SK-N-SH (cell line): Measurements from ENCODE around the gene MYO18B.

Source experiments
- MAX ChIP-seq: IDR thresholded peaks from 2 replicates; pipeline ENCODE4 v1.4.0; 2012; ENCODE audit warnings: low read depth
- USF2 ChIP-seq: fragments of 150-350 bp; IDR thresholded peaks from 2 replicates; pipeline ENCODE4 v1.6.1; 2017; ENCODE audit warnings: antibody characterized with exemption, low read length, low read depth, borderline replicate concordance

GRCh38 chr22:25930083-25930482 is 188.1 kb downstream of the MYO18B start:
- TF ChIP-seq MAX: no peak
- TF ChIP-seq USF2: no peak
